GM23338 (cell line): ENCODE measurements around the gene GNB1L. TPM values are rescaled to one million over a fixed set of nuclear protein-coding genes. Genes with fewer than 3 reads are reported as not detected.

ENCODE experiments used
- ATAC-seq: fragments of 200-7000 bp; cut with Tn5 transposase; 3 replicates; pipeline ENCODE4 v1.9.1; 2020
- DNase-seq: peaks from one replicate; pipeline ENCODE4 v3.0.0-alpha.2; 2015; ENCODE audit warnings: low spot score
- H2AFZ ChIP-seq: fragments of 200-600 bp; sonication (generic); 2 replicates; pipeline ENCODE4 v1.8.0; 2016; ENCODE audit warnings: antibody characterized with exemption, mild to moderate bottlenecking, moderate library complexity
- H3F3A ChIP-seq: fragments of 200-600 bp; sonication (generic); replicated peaks from 2 replicates; pipeline ENCODE4 v1.8.0; 2017; ENCODE audit warnings: antibody characterized with exemption, mixed run types, low read depth
- H3K27ac ChIP-seq: fragments of 200-600 bp; sonication (generic); 2 replicates; pipeline ENCODE4 v1.6.1; 2016; ENCODE audit warnings: low read depth
- H3K27me3 ChIP-seq: fragments of 200-600 bp; sonication (generic); 2 replicates; pipeline ENCODE4 v1.8.0; 2016; ENCODE audit warnings: mild to moderate bottlenecking, mixed run types, moderate library complexity; ENCODE audit not compliant: insufficient read depth
- H3K36me3 ChIP-seq: fragments of 200-600 bp; sonication (generic); 2 replicates; pipeline ENCODE4 v1.8.0; 2016; ENCODE audit warnings: mild to moderate bottlenecking; ENCODE audit not compliant: insufficient read depth
- H3K4me1 ChIP-seq: fragments of 200-600 bp; sonication (generic); 2 replicates; pipeline ENCODE4 v1.8.0; 2016; ENCODE audit warnings: mild to moderate bottlenecking, moderate library complexity; ENCODE audit not compliant: insufficient read depth
- H3K4me2 ChIP-seq: fragments of 200-600 bp; sonication (generic); 2 replicates; pipeline ENCODE4 v1.7.1; 2017; ENCODE audit warnings: mixed run types
- H3K4me3 ChIP-seq: fragments of 200-600 bp; sonication (generic); 2 replicates; pipeline ENCODE4 v1.6.1; 2016; ENCODE audit warnings: mixed run types
- H3K79me2 ChIP-seq: fragments of 200-600 bp; sonication (generic); replicated peaks from 2 replicates; pipeline ENCODE4 v1.8.0; 2017; ENCODE audit warnings: mild to moderate bottlenecking; ENCODE audit not compliant: insufficient read depth
- H3K9me2 ChIP-seq: fragments of 200-600 bp; sonication (generic); 2 replicates; pipeline ENCODE4 v1.8.0; 2017; ENCODE audit not compliant: insufficient read depth
- H4K20me1 ChIP-seq: fragments of 200-600 bp; sonication (generic); replicated peaks from 2 replicates; pipeline ENCODE4 v1.8.0; 2017; ENCODE audit warnings: mild to moderate bottlenecking; ENCODE audit not compliant: insufficient read depth
- H3K27ac Mint-ChIP-seq: 2 replicates; pipeline ENCODE4 v1.8.0; 2020; ENCODE audit warnings: inconsistent platforms, mild to moderate bottlenecking, moderate library complexity, mixed read lengths
- H3K27me3 Mint-ChIP-seq: 3 replicates; pipeline ENCODE4 v1.8.0; 2022; ENCODE audit warnings: low read depth, mild to moderate bottlenecking, moderate library complexity, mixed read lengths, inconsistent platforms; ENCODE audit not compliant: insufficient read depth, poor library complexity
- H3K36me3 Mint-ChIP-seq: 3 replicates; pipeline ENCODE4 v1.8.0; 2021; ENCODE audit warnings: low read depth, mild to moderate bottlenecking, inconsistent platforms, moderate library complexity, mixed read lengths
- H3K4me1 Mint-ChIP-seq: 3 replicates; pipeline ENCODE4 v1.8.0; 2020; ENCODE audit warnings: mild to moderate bottlenecking, inconsistent platforms, mixed read lengths
- H3K4me3 Mint-ChIP-seq: 3 replicates; pipeline ENCODE4 v1.8.0; 2021; ENCODE audit warnings: moderate library complexity, mild to moderate bottlenecking, inconsistent platforms, mixed read lengths
- H3K9me3 Mint-ChIP-seq: 3 replicates; pipeline ENCODE4 v1.8.0; 2020; ENCODE audit warnings: moderate library complexity, mild to moderate bottlenecking, inconsistent platforms, mixed read lengths
- CREB1 ChIP-seq: fragments of 250-450 bp; sonication (Bioruptor Pico); IDR thresholded peaks from 2 replicates; pipeline ENCODE4 v1.5.0; 2020; ENCODE audit warnings: low read depth, mild to moderate bottlenecking, moderate library complexity
- EZH2 ChIP-seq: fragments of 200-600 bp; sonication (generic); IDR thresholded peaks from one replicate; pipeline ENCODE4 v1.8.0; 2017; ENCODE audit warnings: antibody characterized with exemption, mild to moderate bottlenecking, low read depth; ENCODE audit not compliant: unreplicated experiment
- EZH2phosphoT487 ChIP-seq: fragments of 200-600 bp; sonication (generic); IDR thresholded peaks from one replicate; pipeline ENCODE4 v1.8.1; 2018; ENCODE audit warnings: antibody characterized with exemption; ENCODE audit not compliant: unreplicated experiment
- JUNB ChIP-seq: IDR thresholded peaks from one replicate; pipeline ENCODE4 v1.6.1; 2016; ENCODE audit warnings: antibody characterized with exemption; ENCODE audit not compliant: unreplicated experiment
- POLR2AphosphoS5 ChIP-seq: IDR thresholded peaks from 2 replicates; pipeline ENCODE4 v1.6.1; 2016; ENCODE audit warnings: antibody characterized with exemption, low read depth
- ZNF331 ChIP-seq: fragments of 250-450 bp; sonication (Bioruptor Pico); IDR thresholded peaks from 2 replicates; pipeline ENCODE4 v1.5.0; 2020; ENCODE audit warnings: low read depth, mild to moderate bottlenecking, moderate library complexity
- polyA plus RNA-seq: library from polyadenylated mRNA; unstranded; fragments of >200 nt; fragmentation: Nextera tagmentation; extraction: Ambion mirVana; gene quantifications from 2 replicates; pipeline ENCODE4 v1.2.1, GENCODE V29; 2016
- total RNA-seq: library from RNA; depleted of rRNA; stranded (reverse); fragments of >200 nt; shearing (Covaris generic); gene quantifications from 2 replicates; pipeline ENCODE4 v1.2.3, GENCODE V29; 2014
- TF ChIP-seq, protein P1 (sequence below), 2 experiments: fragments of 200-600 bp in 1 of 2; sonication (generic) in 1 of 2; conservative IDR thresholded peaks; 2 replicates each; pipeline versions ENCODE4 v1.5.1 to v1.6.1; 2016 to 2017; ENCODE audit warnings: antibody characterized with exemption in 2 of 2, low read depth in 2 of 2, mild to moderate bottlenecking in 2 of 2, moderate library complexity in 1 of 2
- TF ChIP-seq, protein P2 (sequence below): IDR thresholded peaks from 2 replicates; pipeline ENCODE4 v1.6.1; 2016; ENCODE audit warnings: antibody characterized with exemption
- TF ChIP-seq, protein P3 (sequence below): fragments of 250-450 bp; sonication (Bioruptor Pico); IDR thresholded peaks from 2 replicates; pipeline ENCODE4 v1.5.0; 2020; ENCODE audit warnings: mild to moderate bottlenecking, moderate library complexity

GNB1L gene
- total and polyA plus RNA-seq, 2 experiments from 2014 or later, result 15.2 to 27.8 TPM

DNA sequence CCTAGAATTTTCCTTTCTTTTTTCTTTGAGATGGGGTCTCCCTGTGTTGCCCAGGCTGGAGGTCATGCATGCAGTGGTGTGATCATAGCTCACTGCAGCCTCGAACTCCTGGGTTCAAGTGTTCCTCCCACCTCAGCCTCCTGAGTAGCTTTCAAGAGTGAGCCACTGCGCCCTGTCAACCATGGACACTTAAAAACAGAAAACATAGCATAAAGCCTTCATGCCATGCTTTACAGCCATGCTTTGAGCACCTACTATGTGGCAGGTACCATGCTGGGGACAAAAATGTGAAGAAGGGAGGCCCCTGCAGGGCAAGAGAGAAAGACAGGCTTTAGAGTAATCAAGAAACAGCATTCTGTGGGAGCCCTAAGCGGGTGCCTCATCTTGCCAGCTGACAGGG, 13.7 kb upstream of the GNB1L start:
- ATAC-seq, result peak; percentile 31
- no peak overlapping the region for H3K27ac ChIP-seq
- no peaks in the 10 kb centered on the region for H3K4me1 ChIP-seq
- TF ChIP-seq, protein P1, sequence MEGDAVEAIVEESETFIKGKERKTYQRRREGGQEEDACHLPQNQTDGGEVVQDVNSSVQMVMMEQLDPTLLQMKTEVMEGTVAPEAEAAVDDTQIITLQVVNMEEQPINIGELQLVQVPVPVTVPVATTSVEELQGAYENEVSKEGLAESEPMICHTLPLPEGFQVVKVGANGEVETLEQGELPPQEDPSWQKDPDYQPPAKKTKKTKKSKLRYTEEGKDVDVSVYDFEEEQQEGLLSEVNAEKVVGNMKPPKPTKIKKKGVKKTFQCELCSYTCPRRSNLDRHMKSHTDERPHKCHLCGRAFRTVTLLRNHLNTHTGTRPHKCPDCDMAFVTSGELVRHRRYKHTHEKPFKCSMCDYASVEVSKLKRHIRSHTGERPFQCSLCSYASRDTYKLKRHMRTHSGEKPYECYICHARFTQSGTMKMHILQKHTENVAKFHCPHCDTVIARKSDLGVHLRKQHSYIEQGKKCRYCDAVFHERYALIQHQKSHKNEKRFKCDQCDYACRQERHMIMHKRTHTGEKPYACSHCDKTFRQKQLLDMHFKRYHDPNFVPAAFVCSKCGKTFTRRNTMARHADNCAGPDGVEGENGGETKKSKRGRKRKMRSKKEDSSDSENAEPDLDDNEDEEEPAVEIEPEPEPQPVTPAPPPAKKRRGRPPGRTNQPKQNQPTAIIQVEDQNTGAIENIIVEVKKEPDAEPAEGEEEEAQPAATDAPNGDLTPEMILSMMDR (conservative IDR thresholded peaks at IDR 0.05; ENCODE audit: low read depth in 2 of 2), result peak; percentile 18 to 47
- TF ChIP-seq, protein P2, sequence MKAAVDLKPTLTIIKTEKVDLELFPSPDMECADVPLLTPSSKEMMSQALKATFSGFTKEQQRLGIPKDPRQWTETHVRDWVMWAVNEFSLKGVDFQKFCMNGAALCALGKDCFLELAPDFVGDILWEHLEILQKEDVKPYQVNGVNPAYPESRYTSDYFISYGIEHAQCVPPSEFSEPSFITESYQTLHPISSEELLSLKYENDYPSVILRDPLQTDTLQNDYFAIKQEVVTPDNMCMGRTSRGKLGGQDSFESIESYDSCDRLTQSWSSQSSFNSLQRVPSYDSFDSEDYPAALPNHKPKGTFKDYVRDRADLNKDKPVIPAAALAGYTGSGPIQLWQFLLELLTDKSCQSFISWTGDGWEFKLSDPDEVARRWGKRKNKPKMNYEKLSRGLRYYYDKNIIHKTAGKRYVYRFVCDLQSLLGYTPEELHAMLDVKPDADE, result no peak
- no peaks in the 10 kb centered on the region for H3K79me2 ChIP-seq
- H3K27me3 ChIP-seq, result no peaks in the 10 kb centered on the region
- H3K4me3 Mint-ChIP-seq, result no peak overlapping the region
- H3K36me3 Mint-ChIP-seq, result no peaks in the 10 kb centered on the region
- no peak overlapping the region for H3K4me2 ChIP-seq
- H3K4me3 ChIP-seq, result no peak overlapping the region
- H3K27me3 Mint-ChIP-seq, result peaks cover 9% of the 10 kb centered on the region
- no peaks in the 10 kb centered on the region for H4K20me1 ChIP-seq
- peaks cover 12% of the 10 kb centered on the region for H3K4me1 Mint-ChIP-seq
- H3K27ac Mint-ChIP-seq, result no peak overlapping the region
- H3K9me3 Mint-ChIP-seq, result no peaks in the 10 kb centered on the region
- no peaks in the 10 kb centered on the region for H3F3A ChIP-seq
- DNase-seq, result no peak
- H3K9me2 ChIP-seq, result no peaks in the 10 kb centered on the region
- no peak overlapping the region for H2AFZ ChIP-seq
- H3K36me3 ChIP-seq, result no peaks in the 10 kb centered on the region

DNA sequence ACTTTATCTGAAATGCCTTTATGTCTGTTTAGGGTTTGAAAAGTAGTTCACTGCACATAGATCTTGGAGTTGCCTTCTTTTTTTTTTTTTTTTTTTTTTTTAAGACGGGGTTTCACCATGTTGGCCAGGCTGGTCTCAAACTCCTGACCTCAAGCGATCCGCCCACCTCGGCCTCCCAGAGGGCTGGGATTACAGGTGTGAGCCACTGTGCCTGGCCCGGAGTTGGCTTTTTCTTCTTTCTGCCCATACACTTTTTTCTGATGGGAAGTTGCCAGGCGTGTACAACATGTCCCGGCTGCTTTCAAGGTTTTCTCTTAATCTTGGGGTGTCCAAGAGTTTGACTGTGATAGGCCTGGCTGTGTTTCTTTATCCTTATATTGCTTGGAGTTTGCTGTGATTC, 12.9 kb upstream of the GNB1L start:
- H2AFZ ChIP-seq, result no peak overlapping the region
- H3K27ac ChIP-seq, result no peak overlapping the region
- Mint-ChIP-seq H3K36me3 (no peaks in the 10 kb centered on the region), H3K27me3 (peaks cover 10% of the 10 kb centered on the region), H3K4me1 (peaks cover 12% of the 10 kb centered on the region), H3K27ac (no peak overlapping the region), H3K4me3 (no peak overlapping the region), H3K9me3 (no peaks in the 10 kb centered on the region)
- no peaks in the 10 kb centered on the region for H3K27me3 ChIP-seq
- ATAC-seq, result no peak
- H3K4me2 ChIP-seq, result no peak overlapping the region
- no peak for DNase-seq
- no peaks in the 10 kb centered on the region for H4K20me1 ChIP-seq
- no peak overlapping the region for H3K4me3 ChIP-seq
- H3K9me2 ChIP-seq, result no peaks in the 10 kb centered on the region
- no peaks in the 10 kb centered on the region for H3F3A ChIP-seq
- H3K4me1 ChIP-seq, result no peaks in the 10 kb centered on the region
- no peaks in the 10 kb centered on the region for H3K79me2 ChIP-seq
- H3K36me3 ChIP-seq, result no peaks in the 10 kb centered on the region
- TF ChIP-seq, protein P3, sequence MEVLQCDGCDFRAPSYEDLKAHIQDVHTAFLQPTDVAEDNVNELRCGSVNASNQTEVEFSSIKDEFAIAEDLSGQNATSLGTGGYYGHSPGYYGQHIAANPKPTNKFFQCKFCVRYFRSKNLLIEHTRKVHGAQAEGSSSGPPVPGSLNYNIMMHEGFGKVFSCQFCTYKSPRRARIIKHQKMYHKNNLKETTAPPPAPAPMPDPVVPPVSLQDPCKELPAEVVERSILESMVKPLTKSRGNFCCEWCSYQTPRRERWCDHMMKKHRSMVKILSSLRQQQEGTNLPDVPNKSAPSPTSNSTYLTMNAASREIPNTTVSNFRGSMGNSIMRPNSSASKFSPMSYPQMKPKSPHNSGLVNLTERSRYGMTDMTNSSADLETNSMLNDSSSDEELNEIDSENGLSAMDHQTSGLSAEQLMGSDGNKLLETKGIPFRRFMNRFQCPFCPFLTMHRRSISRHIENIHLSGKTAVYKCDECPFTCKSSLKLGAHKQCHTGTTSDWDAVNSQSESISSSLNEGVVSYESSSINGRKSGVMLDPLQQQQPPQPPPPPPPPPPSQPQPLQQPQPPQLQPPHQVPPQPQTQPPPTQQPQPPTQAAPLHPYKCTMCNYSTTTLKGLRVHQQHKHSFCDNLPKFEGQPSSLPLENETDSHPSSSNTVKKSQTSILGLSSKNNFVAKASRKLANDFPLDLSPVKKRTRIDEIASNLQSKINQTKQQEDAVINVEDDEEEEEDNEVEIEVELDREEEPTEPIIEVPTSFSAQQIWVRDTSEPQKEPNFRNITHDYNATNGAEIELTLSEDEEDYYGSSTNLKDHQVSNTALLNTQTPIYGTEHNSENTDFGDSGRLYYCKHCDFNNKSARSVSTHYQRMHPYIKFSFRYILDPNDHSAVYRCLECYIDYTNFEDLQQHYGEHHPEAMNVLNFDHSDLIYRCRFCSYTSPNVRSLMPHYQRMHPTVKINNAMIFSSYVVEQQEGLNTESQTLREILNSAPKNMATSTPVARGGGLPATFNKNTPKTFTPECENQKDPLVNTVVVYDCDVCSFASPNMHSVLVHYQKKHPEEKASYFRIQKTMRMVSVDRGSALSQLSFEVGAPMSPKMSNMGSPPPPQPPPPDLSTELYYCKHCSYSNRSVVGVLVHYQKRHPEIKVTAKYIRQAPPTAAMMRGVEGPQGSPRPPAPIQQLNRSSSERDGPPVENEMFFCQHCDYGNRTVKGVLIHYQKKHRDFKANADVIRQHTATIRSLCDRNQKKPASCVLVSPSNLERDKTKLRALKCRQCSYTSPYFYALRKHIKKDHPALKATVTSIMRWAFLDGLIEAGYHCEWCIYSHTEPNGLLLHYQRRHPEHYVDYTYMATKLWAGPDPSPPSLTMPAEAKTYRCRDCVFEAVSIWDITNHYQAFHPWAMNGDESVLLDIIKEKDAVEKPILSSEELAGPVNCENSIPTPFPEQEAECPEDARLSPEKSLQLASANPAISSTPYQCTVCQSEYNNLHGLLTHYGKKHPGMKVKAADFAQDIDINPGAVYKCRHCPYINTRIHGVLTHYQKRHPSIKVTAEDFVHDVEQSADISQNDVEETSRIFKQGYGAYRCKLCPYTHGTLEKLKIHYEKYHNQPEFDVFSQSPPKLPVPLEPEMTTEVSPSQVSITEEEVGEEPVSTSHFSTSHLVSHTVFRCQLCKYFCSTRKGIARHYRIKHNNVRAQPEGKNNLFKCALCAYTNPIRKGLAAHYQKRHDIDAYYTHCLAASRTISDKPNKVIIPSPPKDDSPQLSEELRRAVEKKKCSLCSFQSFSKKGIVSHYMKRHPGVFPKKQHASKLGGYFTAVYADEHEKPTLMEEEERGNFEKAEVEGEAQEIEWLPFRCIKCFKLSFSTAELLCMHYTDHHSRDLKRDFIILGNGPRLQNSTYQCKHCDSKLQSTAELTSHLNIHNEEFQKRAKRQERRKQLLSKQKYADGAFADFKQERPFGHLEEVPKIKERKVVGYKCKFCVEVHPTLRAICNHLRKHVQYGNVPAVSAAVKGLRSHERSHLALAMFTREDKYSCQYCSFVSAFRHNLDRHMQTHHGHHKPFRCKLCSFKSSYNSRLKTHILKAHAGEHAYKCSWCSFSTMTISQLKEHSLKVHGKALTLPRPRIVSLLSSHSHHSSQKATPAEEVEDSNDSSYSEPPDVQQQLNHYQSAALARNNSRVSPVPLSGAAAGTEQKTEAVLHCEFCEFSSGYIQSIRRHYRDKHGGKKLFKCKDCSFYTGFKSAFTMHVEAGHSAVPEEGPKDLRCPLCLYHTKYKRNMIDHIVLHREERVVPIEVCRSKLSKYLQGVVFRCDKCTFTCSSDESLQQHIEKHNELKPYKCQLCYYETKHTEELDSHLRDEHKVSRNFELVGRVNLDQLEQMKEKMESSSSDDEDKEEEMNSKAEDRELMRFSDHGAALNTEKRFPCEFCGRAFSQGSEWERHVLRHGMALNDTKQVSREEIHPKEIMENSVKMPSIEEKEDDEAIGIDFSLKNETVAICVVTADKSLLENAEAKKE (CRISPR knock-in tag), result no peak
- TF ChIP-seq, protein P1 (conservative IDR thresholded peaks at IDR 0.05; ENCODE audit: low read depth in 2 of 2), result no peak
- TF ChIP-seq CREB1 (CRISPR knock-in tag) (no peak), EZH2 (no peak), ZNF331 (CRISPR knock-in tag) (no peak), POLR2AphosphoS5 (no peak), JUNB (no peak), EZH2phosphoT487 (no peak)
